ENCODE measurements around the gene PSMD1. TPM values are rescaled to one million over a fixed set of nuclear protein-coding genes. Genes with fewer than 3 reads are reported as not detected.

The PSMD1 gene
- total RNA-seq, 1 donor from 2014 or later, result 132 TPM

DNA sequence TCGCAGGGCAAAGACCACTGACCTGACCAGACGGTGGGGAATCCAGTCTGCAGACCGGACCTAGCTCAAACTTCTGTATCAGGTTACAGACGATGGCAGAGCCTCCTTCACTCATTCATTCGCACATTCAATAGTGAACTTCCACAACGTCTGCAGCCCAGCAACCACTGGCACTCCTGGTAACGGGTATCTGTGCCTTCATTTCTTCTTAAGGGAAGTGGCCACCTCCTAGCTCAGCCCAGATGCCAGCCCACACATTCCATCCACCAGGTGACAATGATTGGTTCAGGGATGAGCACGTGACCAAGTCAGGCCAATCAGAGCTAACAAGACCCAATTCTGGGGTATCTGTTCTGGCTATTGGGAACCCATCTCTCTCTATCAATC lies 125.8 kb downstream of the PSMD1 start:
- Histone ChIP-seq H2AFZ (replicated peaks) (peak overlapping the region; percentile 32), H3K4me3 (no peak overlapping the region), H3K4me1 (peaks cover 20% of the 10 kb centered on the region), H3K79me2 (ENCODE audit: low read depth) (no peaks in the 10 kb centered on the region), H3K36me3 (no peaks in the 10 kb centered on the region), H3K9ac (no peak overlapping the region), H3K4me2 (no peak overlapping the region), H3K27ac (no peak overlapping the region), H4K20me1 (ENCODE audit: low read depth) (no peaks in the 10 kb centered on the region), H3K9me3 (ENCODE audit: low read depth) (no peaks in the 10 kb centered on the region), H3F3A (ENCODE audit: low read depth) (peaks cover 22% of the 10 kb centered on the region), H3K27me3 (no peaks in the 10 kb centered on the region)
- Mint-ChIP-seq H3K9me3 (no peaks in the 10 kb centered on the region), H3K36me3 (no peaks in the 10 kb centered on the region), H3K27ac (no peak overlapping the region), H3K27me3 (ENCODE audit: insufficient read depth, low read depth) (peaks cover 2% of the 10 kb centered on the region), H3K4me1 (peaks cover 21% of the 10 kb centered on the region), H3K4me3 (no peak overlapping the region)
- TF ChIP-seq, protein P1, sequence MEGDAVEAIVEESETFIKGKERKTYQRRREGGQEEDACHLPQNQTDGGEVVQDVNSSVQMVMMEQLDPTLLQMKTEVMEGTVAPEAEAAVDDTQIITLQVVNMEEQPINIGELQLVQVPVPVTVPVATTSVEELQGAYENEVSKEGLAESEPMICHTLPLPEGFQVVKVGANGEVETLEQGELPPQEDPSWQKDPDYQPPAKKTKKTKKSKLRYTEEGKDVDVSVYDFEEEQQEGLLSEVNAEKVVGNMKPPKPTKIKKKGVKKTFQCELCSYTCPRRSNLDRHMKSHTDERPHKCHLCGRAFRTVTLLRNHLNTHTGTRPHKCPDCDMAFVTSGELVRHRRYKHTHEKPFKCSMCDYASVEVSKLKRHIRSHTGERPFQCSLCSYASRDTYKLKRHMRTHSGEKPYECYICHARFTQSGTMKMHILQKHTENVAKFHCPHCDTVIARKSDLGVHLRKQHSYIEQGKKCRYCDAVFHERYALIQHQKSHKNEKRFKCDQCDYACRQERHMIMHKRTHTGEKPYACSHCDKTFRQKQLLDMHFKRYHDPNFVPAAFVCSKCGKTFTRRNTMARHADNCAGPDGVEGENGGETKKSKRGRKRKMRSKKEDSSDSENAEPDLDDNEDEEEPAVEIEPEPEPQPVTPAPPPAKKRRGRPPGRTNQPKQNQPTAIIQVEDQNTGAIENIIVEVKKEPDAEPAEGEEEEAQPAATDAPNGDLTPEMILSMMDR (IDR thresholded peaks at IDR 0.05), result no peak
- DNase-seq (ENCODE audit: low spot score), result no peak

DNA sequence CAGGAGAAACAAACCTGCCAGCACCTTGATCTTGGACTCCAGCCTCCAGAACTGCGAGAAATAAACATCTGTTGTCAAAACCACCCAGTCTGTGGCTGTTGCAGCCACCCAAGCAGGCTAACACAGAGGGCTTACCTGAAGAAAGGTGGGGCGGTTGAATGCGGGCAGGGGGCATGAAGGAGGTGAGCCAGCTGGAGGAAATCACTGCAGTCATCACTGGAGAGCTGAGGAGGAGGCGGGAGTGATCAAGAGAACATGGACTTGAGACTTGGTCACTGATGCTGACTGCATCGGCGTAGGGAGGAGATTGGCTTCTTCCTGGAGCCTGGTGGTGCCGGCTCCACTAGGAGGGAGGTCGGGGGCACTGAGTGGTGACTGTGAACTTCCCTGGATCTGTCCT lies 127.2 kb downstream of the PSMD1 start:
- no peaks in the 10 kb centered on the region for H3K9me3 Mint-ChIP-seq
- H3F3A ChIP-seq (ENCODE audit: low read depth), result peaks cover 17% of the 10 kb centered on the region
- H3K27me3 ChIP-seq, result no peaks in the 10 kb centered on the region
- no peak overlapping the region for H3K27ac Mint-ChIP-seq
- DNase-seq (ENCODE audit: low spot score), result no peak
- no peaks in the 10 kb centered on the region for H4K20me1 ChIP-seq (ENCODE audit: low read depth)
- no peak overlapping the region for H3K27ac ChIP-seq
- H3K79me2 ChIP-seq (ENCODE audit: low read depth), result no peaks in the 10 kb centered on the region
- no peak overlapping the region for H3K9ac ChIP-seq
- H3K36me3 ChIP-seq, result no peaks in the 10 kb centered on the region
- no peaks in the 10 kb centered on the region for H3K36me3 Mint-ChIP-seq
- TF ChIP-seq, protein P1 (IDR thresholded peaks at IDR 0.05), result no peak
- TF ChIP-seq EZH2 (IDR thresholded peaks at IDR 0.05) (no peak), EZH2phosphoT487 (IDR thresholded peaks at IDR 0.05) (no peak)
- no peak overlapping the region for H3K4me2 ChIP-seq
- no peak overlapping the region for H2AFZ ChIP-seq (replicated peaks)
- peaks cover 2% of the 10 kb centered on the region for H3K27me3 Mint-ChIP-seq (ENCODE audit: insufficient read depth, low read depth)
- H3K4me3 Mint-ChIP-seq, result no peak overlapping the region
- H3K4me3 ChIP-seq, result no peak overlapping the region
- no peaks in the 10 kb centered on the region for H3K9me3 ChIP-seq (ENCODE audit: low read depth)
- H3K4me1 Mint-ChIP-seq, result peaks cover 21% of the 10 kb centered on the region
- H3K4me1 ChIP-seq, result peaks cover 20% of the 10 kb centered on the region

DNA sequence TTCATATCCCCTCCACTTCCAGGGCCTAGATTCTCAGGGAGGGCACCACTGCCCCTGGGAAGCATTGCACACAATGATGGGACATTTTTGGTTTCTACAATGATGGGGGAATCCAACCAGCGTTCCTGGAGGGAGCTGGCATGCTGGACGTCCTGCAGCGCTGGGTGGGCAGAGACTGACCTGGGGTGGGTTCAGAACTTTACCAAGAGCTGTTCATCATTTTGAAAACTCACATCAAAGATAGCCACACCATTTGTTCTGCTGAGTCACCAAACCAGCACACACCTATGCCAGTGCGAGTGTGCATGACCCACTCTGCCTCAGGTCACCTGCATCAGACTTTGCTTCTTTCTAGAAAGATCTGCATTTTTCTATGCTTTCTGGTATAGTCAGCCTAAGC lies 127.7 kb downstream of the PSMD1 start:
- no peaks in the 10 kb centered on the region for H3K36me3 Mint-ChIP-seq
- Histone ChIP-seq H3K36me3 (no peaks in the 10 kb centered on the region), H4K20me1 (ENCODE audit: low read depth) (no peaks in the 10 kb centered on the region), H3K27me3 (no peaks in the 10 kb centered on the region), H3K9me3 (ENCODE audit: low read depth) (no peaks in the 10 kb centered on the region), H3K9ac (no peak overlapping the region), H3F3A (ENCODE audit: low read depth) (peaks cover 16% of the 10 kb centered on the region), H2AFZ (replicated peaks) (no peak overlapping the region), H3K27ac (no peak overlapping the region), H3K4me3 (no peak overlapping the region), H3K4me1 (peaks cover 18% of the 10 kb centered on the region), H3K4me2 (no peak overlapping the region), H3K79me2 (ENCODE audit: low read depth) (no peaks in the 10 kb centered on the region)
- no peaks in the 10 kb centered on the region for H3K9me3 Mint-ChIP-seq
- no peak overlapping the region for H3K27ac Mint-ChIP-seq
- peaks cover 2% of the 10 kb centered on the region for H3K27me3 Mint-ChIP-seq (ENCODE audit: insufficient read depth, low read depth)
- TF ChIP-seq, protein P1 (IDR thresholded peaks at IDR 0.05), result no peak
- TF ChIP-seq EZH2phosphoT487 (IDR thresholded peaks at IDR 0.05), result no peak
- TF ChIP-seq EZH2 (IDR thresholded peaks at IDR 0.05), result no peak
- H3K4me1 Mint-ChIP-seq, result peaks cover 21% of the 10 kb centered on the region
- no peak for DNase-seq (ENCODE audit: low spot score)
- H3K4me3 Mint-ChIP-seq, result no peak overlapping the region

All from neural progenitor cell (in vitro differentiated cells).